Retinal pigment epithelial cell (primary cell): ENCODE measurements around the gene POLR2J2.
A peak's percentile ranks its signal among the peaks of the same experiment; 100 is the strongest.
"Not testable (repeated sequence)": the region's sequence is repeated elsewhere in the genome, so short reads cannot be mapped to it uniquely, and the experiment has no call there.

ENCODE experiments used
- DNase-seq: peaks from one replicate; pipeline ENCODE4 v3.0.0-alpha.2; 2010; ENCODE audit warnings: low read depth
- H3K4me3 ChIP-seq: 2 replicates; pipeline ENCODE4 v1.5.1; 2011; ENCODE audit warnings: mild to moderate bottlenecking, low read length, control low read depth, moderate library complexity

POLR2J2 gene

GRCh38 chr7:102673447-102674067 is 2.1 kb upstream of the POLR2J2 start:
- H3K4me3 ChIP-seq, DNase-seq: not testable (repeated sequence)

- H3K4me3 ChIP-seq, DNase-seq: not testable (repeated sequence)
These were observed 469 bp upstream of the POLR2J2 start for GRCh38 chr7:102671956-102672307.

GRCh38 chr7:102667523-102667922 is 3.9 kb downstream of the POLR2J2 start:
- not testable (repeated sequence) for DNase-seq, H3K4me3 ChIP-seq

- DNase-seq, result not testable (repeated sequence)
These were observed 4.6 kb downstream of the POLR2J2 start for GRCh38 chr7:102666850-102667249.

GRCh38 chr7:102664765-102665164 is 6.7 kb downstream of the POLR2J2 start:
- not testable (repeated sequence) for DNase-seq, H3K4me3 ChIP-seq

More at GRCh38 chr7:102666850-102667249, 4.6 kb downstream of the POLR2J2 start:
- H3K4me3 ChIP-seq, result not testable (repeated sequence)

GRCh38 chr7:102649924-102650323 is 21.5 kb downstream of the POLR2J2 start, which contains the start of gene SPDYE2B:
TSS of gene SPDYE2B (plus strand) at chr7:102650319. CDS start at chr7:102652349, 2,030 bp downstream.
- DNase-seq, H3K4me3 ChIP-seq: not testable (repeated sequence)

- H3K4me3 ChIP-seq, DNase-seq: not testable (repeated sequence)
These were observed 23.6 kb downstream of the POLR2J2 start for GRCh38 chr7:102647813-102648212.

GRCh38 chr7:102643404-102643803 is 28.1 kb downstream of the POLR2J2 start:
- H3K4me3 ChIP-seq, DNase-seq: not testable (repeated sequence)

GRCh38 chr7:102642691-102643090 is 28.8 kb downstream of the POLR2J2 start, which contains the start of gene UPK3BL1:
TSS of gene UPK3BL1 (minus strand) at chr7:102642791. CDS start at chr7:102642741, 50 bp downstream.
- not testable (repeated sequence) for H3K4me3 ChIP-seq

GRCh38 chr7:102638848-102639247 is 32.6 kb downstream of the POLR2J2 start:
- DNase-seq, H3K4me3 ChIP-seq: not testable (repeated sequence)

More at GRCh38 chr7:102642691-102643090, 28.8 kb downstream of the POLR2J2 start, which contains the start of gene UPK3BL1:
- DNase-seq, result not testable (repeated sequence)

GRCh38 chr7:102636956-102637355 is 34.5 kb downstream of the POLR2J2 start:
- H3K4me3 ChIP-seq, DNase-seq: not testable (repeated sequence)

- not testable (repeated sequence) for H3K4me3 ChIP-seq, DNase-seq
These were observed 36.1 kb downstream of the POLR2J2 start for GRCh38 chr7:102635354-102635753.

GRCh38 chr7:102634299-102634698 is 37.2 kb downstream of the POLR2J2 start:
- H3K4me3 ChIP-seq, DNase-seq: not testable (repeated sequence)

GRCh38 chr7:102630622-102631021 is 40.8 kb downstream of the POLR2J2 start:
- not testable (repeated sequence) for H3K4me3 ChIP-seq, DNase-seq

- not testable (repeated sequence) for H3K4me3 ChIP-seq, DNase-seq
These were observed 44.1 kb downstream of the POLR2J2 start for GRCh38 chr7:102627271-102627904.

- not testable (repeated sequence) for H3K4me3 ChIP-seq, DNase-seq
These were observed 53.3 kb downstream of the POLR2J2 start for GRCh38 chr7:102618122-102618521.

GRCh38 chr7:102616507-102617125 is 54.8 kb downstream of the POLR2J2 start, which contains the start of gene RASA4:
TSS of gene RASA4 (minus strand) at chr7:102616756. CDS start at chr7:102616689, 67 bp downstream.
- not testable (repeated sequence) for DNase-seq
- peak within 1 kb of the TSS; percentile 27 for H3K4me3 ChIP-seq
